ENCODE data around the gene SLC39A10.

SLC39A10 gene

DNA sequence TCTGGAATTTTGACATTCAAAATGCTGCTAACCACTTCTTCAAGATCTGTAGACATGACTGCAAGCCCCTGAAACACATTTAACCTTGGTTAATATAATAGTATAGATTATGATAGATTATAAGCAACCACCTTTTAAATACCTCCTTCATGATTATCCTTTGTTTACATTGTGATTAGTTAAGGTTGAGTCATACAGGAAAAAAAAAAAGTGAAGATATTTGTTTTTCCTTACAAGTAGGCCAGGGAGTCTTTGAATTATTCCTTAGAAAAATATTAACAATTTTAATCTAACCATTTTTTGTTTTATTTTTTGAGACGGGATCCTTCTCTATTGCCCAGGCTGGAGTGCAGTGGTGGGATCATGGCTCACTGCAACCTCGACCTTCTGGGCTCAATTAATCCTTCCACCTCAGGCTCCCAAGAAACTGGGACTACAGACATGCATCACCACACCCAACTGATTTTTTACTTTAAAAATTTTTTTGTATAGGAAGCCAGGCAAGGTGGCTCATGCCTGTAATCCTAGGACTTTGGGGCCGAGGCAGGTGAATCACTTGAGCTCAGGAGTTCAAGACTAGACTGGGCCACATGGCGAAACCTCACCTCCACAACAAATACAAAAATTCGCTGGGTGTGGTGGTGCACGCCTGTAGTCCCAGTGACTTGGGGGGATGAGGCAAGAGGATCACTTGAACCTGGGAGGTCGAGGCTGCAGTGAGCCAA, 99.4 kb downstream of the SLC39A10 start:
- Histone ChIP-seq H3K9me3 (replicated peaks; ENCODE audit: insufficient read depth, low read length) (no peaks in the 10 kb centered on the region), H3F3A (ENCODE audit: insufficient read depth, low read length) (no peaks in the 10 kb centered on the region), H3K36me3 (replicated peaks; ENCODE audit: insufficient read depth, low read length) (no peaks in the 10 kb centered on the region), H3K4me1 (ENCODE audit: low read length) (no peaks in the 10 kb centered on the region), H3K9me2 (replicated peaks; ENCODE audit: insufficient read depth, low read length) (no peaks in the 10 kb centered on the region), H3K9ac (ENCODE audit: low read length) (no peak overlapping the region), H3K27me3 (replicated peaks; ENCODE audit: insufficient read depth, low read length) (no peaks in the 10 kb centered on the region), H3K4me2 (ENCODE audit: low read depth, low read length) (no peak overlapping the region), H4K20me1 (ENCODE audit: insufficient read depth, low read length) (no peaks in the 10 kb centered on the region), H3K79me2 (ENCODE audit: low read length) (no peaks in the 10 kb centered on the region), H3K4me3 (ENCODE audit: low read length) (no peak overlapping the region), H3K27ac (ENCODE audit: low read length) (no peak overlapping the region), H2AFZ (ENCODE audit: low read length) (no peak overlapping the region)
- no peak for TF ChIP-seq EZH2 (optimal IDR thresholded peaks at IDR 0.05; ENCODE audit: low read depth, low read length)
- TF ChIP-seq, protein P1, sequence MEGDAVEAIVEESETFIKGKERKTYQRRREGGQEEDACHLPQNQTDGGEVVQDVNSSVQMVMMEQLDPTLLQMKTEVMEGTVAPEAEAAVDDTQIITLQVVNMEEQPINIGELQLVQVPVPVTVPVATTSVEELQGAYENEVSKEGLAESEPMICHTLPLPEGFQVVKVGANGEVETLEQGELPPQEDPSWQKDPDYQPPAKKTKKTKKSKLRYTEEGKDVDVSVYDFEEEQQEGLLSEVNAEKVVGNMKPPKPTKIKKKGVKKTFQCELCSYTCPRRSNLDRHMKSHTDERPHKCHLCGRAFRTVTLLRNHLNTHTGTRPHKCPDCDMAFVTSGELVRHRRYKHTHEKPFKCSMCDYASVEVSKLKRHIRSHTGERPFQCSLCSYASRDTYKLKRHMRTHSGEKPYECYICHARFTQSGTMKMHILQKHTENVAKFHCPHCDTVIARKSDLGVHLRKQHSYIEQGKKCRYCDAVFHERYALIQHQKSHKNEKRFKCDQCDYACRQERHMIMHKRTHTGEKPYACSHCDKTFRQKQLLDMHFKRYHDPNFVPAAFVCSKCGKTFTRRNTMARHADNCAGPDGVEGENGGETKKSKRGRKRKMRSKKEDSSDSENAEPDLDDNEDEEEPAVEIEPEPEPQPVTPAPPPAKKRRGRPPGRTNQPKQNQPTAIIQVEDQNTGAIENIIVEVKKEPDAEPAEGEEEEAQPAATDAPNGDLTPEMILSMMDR (IDR thresholded peaks at IDR 0.05; ENCODE audit: low read length), result no peak
- no peak for TF ChIP-seq EZH2phosphoT487 (IDR thresholded peaks at IDR 0.05; ENCODE audit: low read length)
- no peak for DNase-seq

DNA sequence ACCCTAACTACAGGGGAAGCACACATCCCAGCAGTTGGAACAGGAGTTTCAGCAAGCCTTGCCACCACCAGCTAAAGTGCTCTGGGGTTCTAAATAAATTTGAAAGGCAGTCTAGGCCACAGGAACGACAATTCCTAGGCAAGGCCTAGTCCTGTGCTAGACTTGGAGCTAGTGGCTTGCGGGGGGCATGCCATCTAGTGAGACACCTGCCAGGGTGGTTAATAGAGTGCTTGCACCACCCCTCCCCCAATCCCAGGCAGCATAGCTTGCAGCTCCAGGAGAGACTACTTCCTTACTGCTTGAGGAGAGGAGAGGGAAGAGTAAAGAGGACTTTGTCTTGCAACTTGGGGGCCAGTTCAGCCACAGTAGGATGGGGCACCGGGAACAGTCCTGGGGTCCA, 101.8 kb downstream of the SLC39A10 start:
- H3K36me3 ChIP-seq (replicated peaks; ENCODE audit: insufficient read depth, low read length), result no peaks in the 10 kb centered on the region
- no peaks in the 10 kb centered on the region for H3K9me3 ChIP-seq (replicated peaks; ENCODE audit: insufficient read depth, low read length)
- no peak for TF ChIP-seq EZH2 (optimal IDR thresholded peaks at IDR 0.05; ENCODE audit: low read depth, low read length)
- TF ChIP-seq, protein P1 (IDR thresholded peaks at IDR 0.05; ENCODE audit: low read length), result no peak
- no peak for TF ChIP-seq EZH2phosphoT487 (IDR thresholded peaks at IDR 0.05; ENCODE audit: low read length)
- no peaks in the 10 kb centered on the region for H3K9me2 ChIP-seq (replicated peaks; ENCODE audit: insufficient read depth, low read length)
- no peaks in the 10 kb centered on the region for H3K79me2 ChIP-seq (ENCODE audit: low read length)
- no peaks in the 10 kb centered on the region for H3K4me1 ChIP-seq (ENCODE audit: low read length)
- H3K4me2 ChIP-seq (ENCODE audit: low read depth, low read length), result no peak overlapping the region
- no peak overlapping the region for H3K4me3 ChIP-seq (ENCODE audit: low read length)
- H3K27me3 ChIP-seq (replicated peaks; ENCODE audit: insufficient read depth, low read length), result no peaks in the 10 kb centered on the region
- no peak overlapping the region for H3K27ac ChIP-seq (ENCODE audit: low read length)
- no peaks in the 10 kb centered on the region for H4K20me1 ChIP-seq (ENCODE audit: insufficient read depth, low read length)
- H3K9ac ChIP-seq (ENCODE audit: low read length), result no peak overlapping the region
- H3F3A ChIP-seq (ENCODE audit: insufficient read depth, low read length), result no peaks in the 10 kb centered on the region
- DNase-seq, result no peak
- H2AFZ ChIP-seq (ENCODE audit: low read length), result no peak overlapping the region

DNA sequence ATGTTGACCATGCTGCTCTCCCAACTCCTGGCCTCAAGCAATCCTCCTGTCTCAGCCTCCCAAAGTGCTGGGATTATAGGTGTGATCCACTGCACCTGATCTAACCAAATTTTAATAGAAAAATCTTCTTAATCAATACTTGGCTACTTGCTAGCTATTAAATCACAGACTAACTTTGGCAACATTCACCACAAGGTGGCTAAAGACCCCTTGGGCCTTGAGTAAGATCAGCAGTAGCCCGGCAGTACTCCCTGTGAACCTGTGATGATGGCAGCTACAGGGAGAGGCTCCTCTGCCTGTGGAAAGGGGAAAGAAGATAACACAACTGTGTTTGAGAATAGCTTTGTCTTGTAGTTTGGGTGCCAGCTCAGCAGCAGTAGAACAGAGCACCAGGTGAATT, 102.9 kb downstream of the SLC39A10 start:
- no peak overlapping the region for H3K4me3 ChIP-seq (ENCODE audit: low read length)
- no peaks in the 10 kb centered on the region for H3K27me3 ChIP-seq (replicated peaks; ENCODE audit: insufficient read depth, low read length)
- H3K4me2 ChIP-seq (ENCODE audit: low read depth, low read length), result no peak overlapping the region
- no peaks in the 10 kb centered on the region for H3K9me3 ChIP-seq (replicated peaks; ENCODE audit: insufficient read depth, low read length)
- no peaks in the 10 kb centered on the region for H3K36me3 ChIP-seq (replicated peaks; ENCODE audit: insufficient read depth, low read length)
- H3F3A ChIP-seq (ENCODE audit: insufficient read depth, low read length), result no peaks in the 10 kb centered on the region
- H3K4me1 ChIP-seq (ENCODE audit: low read length), result no peaks in the 10 kb centered on the region
- no peak overlapping the region for H3K9ac ChIP-seq (ENCODE audit: low read length)
- H3K27ac ChIP-seq (ENCODE audit: low read length), result no peak overlapping the region
- no peak for DNase-seq
- H3K79me2 ChIP-seq (ENCODE audit: low read length), result no peaks in the 10 kb centered on the region
- H4K20me1 ChIP-seq (ENCODE audit: insufficient read depth, low read length), result no peaks in the 10 kb centered on the region
- TF ChIP-seq EZH2phosphoT487 (IDR thresholded peaks at IDR 0.05; ENCODE audit: low read length) (no peak), EZH2 (optimal IDR thresholded peaks at IDR 0.05; ENCODE audit: low read depth, low read length) (no peak)
- TF ChIP-seq, protein P1 (IDR thresholded peaks at IDR 0.05; ENCODE audit: low read length), result no peak
- no peaks in the 10 kb centered on the region for H3K9me2 ChIP-seq (replicated peaks; ENCODE audit: insufficient read depth, low read length)
- no peak overlapping the region for H2AFZ ChIP-seq (ENCODE audit: low read length)

Measured in MM.1S (cell line).